Liver (tissue), 9 donors: ENCODE measurements around the gene CSMD2. TPM values are rescaled to one million over a fixed set of nuclear protein-coding genes. Genes with fewer than 3 reads are reported as not detected.

Experiments used
- DNase-seq: peaks from one replicate; pipeline ENCODE4 v3.0.0-alpha.2; 2017; ENCODE audit warnings: low spot score
- H3K27ac ChIP-seq, 2 donors: one replicate each; pipeline ENCODE4 v1.7.0; 2013; ENCODE audit warnings: inconsistent platforms in 2 of 2, low read length in 2 of 2, control low read depth in 1 of 2, low read depth in 1 of 2, mild to moderate bottlenecking in 1 of 2
- H3K27me3 ChIP-seq, 4 donors: one replicate each; pipeline versions ENCODE4 v1.6.1 to v1.7.0; 2013; ENCODE audit warnings: low read length in 3 of 4, inconsistent platforms in 1 of 4, mild to moderate bottlenecking in 1 of 4, moderate library complexity in 1 of 4; ENCODE audit not compliant: control insufficient read depth in 4 of 4, insufficient read depth in 4 of 4
- H3K36me3 ChIP-seq, 4 donors: one replicate each; pipeline versions ENCODE4 v1.6.1 to v1.7.0; 2013; ENCODE audit warnings: low read length in 3 of 4, mild to moderate bottlenecking in 3 of 4, low read depth in 1 of 4, moderate library complexity in 1 of 4; ENCODE audit not compliant: control insufficient read depth in 4 of 4, insufficient read depth in 3 of 4
- H3K4me1 ChIP-seq, 4 donors: one replicate each; pipeline versions ENCODE4 v1.6.1 to v1.7.0; 2013; ENCODE audit warnings: low read length in 3 of 4, mild to moderate bottlenecking in 3 of 4, moderate library complexity in 1 of 4; ENCODE audit not compliant: control insufficient read depth in 4 of 4, insufficient read depth in 4 of 4
- H3K4me3 ChIP-seq, 3 donors: one replicate each; pipeline versions ENCODE4 v1.6.1 to v1.7.0; 2013; ENCODE audit warnings: low read length in 3 of 3, control low read depth in 1 of 3, low read depth in 1 of 3, mild to moderate bottlenecking in 1 of 3
- H3K9ac ChIP-seq, 2 donors: one replicate each; pipeline ENCODE4 v1.7.0; 2013; ENCODE audit warnings: low read length in 2 of 2, mild to moderate bottlenecking in 2 of 2, moderate library complexity in 2 of 2, control low read depth in 1 of 2, low read depth in 1 of 2
- H3K9me3 ChIP-seq, 4 donors: one replicate each; pipeline versions ENCODE4 v1.6.1 to v1.7.0; 2013; ENCODE audit warnings: low read length in 3 of 4; ENCODE audit not compliant: control insufficient read depth in 4 of 4
- FOXA1 ChIP-seq: IDR thresholded peaks from 2 replicates; pipeline ENCODE4 v1.6.1; 2016; ENCODE audit warnings: antibody characterized with exemption
- FOXA2 ChIP-seq: IDR thresholded peaks from 2 replicates; pipeline ENCODE4 v1.6.1; 2016; ENCODE audit warnings: antibody characterized with exemption
- GABPA ChIP-seq, 2 donors: IDR thresholded peaks in 1 of 2; conservative IDR thresholded peaks in 1 of 2; 2 replicates each; pipeline ENCODE4 v1.6.1; 2016; ENCODE audit warnings: antibody characterized with exemption in 2 of 2, mild to moderate bottlenecking in 1 of 2, moderate library complexity in 1 of 2
- HNF4A ChIP-seq, 2 donors: conservative IDR thresholded peaks; 2 replicates each; pipeline ENCODE4 v1.6.1; 2016; ENCODE audit warnings: antibody characterized with exemption in 2 of 2, mild to moderate bottlenecking in 2 of 2
- HNF4G ChIP-seq: IDR thresholded peaks from 2 replicates; pipeline ENCODE4 v1.6.1; 2016; ENCODE audit warnings: antibody characterized with exemption
- MAX ChIP-seq: IDR thresholded peaks from 2 replicates; pipeline ENCODE4 v1.6.1; 2016; ENCODE audit warnings: antibody characterized with exemption
- RAD21 ChIP-seq, 2 donors: IDR thresholded peaks; 2 replicates each; pipeline ENCODE4 v1.6.1; 2016; ENCODE audit warnings: antibody characterized with exemption in 2 of 2, mild to moderate bottlenecking in 2 of 2
- RXRA ChIP-seq, 2 donors: IDR thresholded peaks; 2 replicates each; pipeline ENCODE4 v1.6.1; 2017 to 2018; ENCODE audit warnings: antibody characterized with exemption in 2 of 2, mild to moderate bottlenecking in 1 of 2
- SP1 ChIP-seq: IDR thresholded peaks from 2 replicates; pipeline ENCODE4 v1.6.1; 2018; ENCODE audit warnings: antibody characterized with exemption, mild to moderate bottlenecking
- TAF1 ChIP-seq: conservative IDR thresholded peaks from 2 replicates; pipeline ENCODE4 v1.6.1; 2016; ENCODE audit warnings: antibody characterized with exemption, mild to moderate bottlenecking
- YY1 ChIP-seq: IDR thresholded peaks from 2 replicates; pipeline ENCODE4 v1.6.1; 2016; ENCODE audit warnings: antibody characterized with exemption, mild to moderate bottlenecking
- WGBS: extraction: QIAGEN DNeasy Blood & Tissue Kit; methylation state at CpG from one replicate; pipeline ENCODE4 v1.1.7; 2013; 5-methylcytosine and 5-hydroxymethylcytosine counted together
- polyA plus RNA-seq, 2 donors: library from polyadenylated mRNA; stranded (reverse) in 1 of 2; unstranded in 1 of 2; fragments of 200-250 nt in 1 of 2; fragments of >200 nt in 1 of 2; fragmentation: Nextera tagmentation in 1 of 2; extraction: Ambion mirVana in 1 of 2; gene quantifications; one replicate each; pipeline versions ENCODE4 v1.2.1 to v1.2.3, GENCODE V29; 2013 to 2015
- total RNA-seq, 2 donors: library from RNA; depleted of rRNA; stranded (reverse); fragments of >200 nt; gene quantifications; one replicate each; pipeline ENCODE4 v1.2.3, GENCODE V29; 2014
- TF ChIP-seq, protein P1 (sequence below): IDR thresholded peaks from 2 replicates; pipeline ENCODE4 v1.6.1; 2016; ENCODE audit warnings: antibody characterized with exemption
- TF ChIP-seq, protein P2 (sequence below): IDR thresholded peaks from 2 replicates; pipeline ENCODE4 v1.6.1; 2016; ENCODE audit warnings: antibody characterized with exemption, mild to moderate bottlenecking
- TF ChIP-seq, protein P3 (sequence below): IDR thresholded peaks from 2 replicates; pipeline ENCODE4 v1.6.1; 2016; ENCODE audit warnings: antibody characterized with exemption
- TF ChIP-seq, protein P4 (sequence below): fragments of 150-350 bp; IDR thresholded peaks from 2 replicates; pipeline ENCODE4 v1.5.1; 2017; ENCODE audit warnings: improper control_type of control experiment, low read depth, low read length; ENCODE audit not compliant: missing input control
- donor health status: healthy.
- donor health status: healthy.
- donor health status: healthy.
- donor health status: healthy.
- donor health status: healthy.

Gene CSMD2
- total and polyA plus RNA-seq, 4 donors: 0.08 to 0.09 TPM; not detected in 2

DNA sequence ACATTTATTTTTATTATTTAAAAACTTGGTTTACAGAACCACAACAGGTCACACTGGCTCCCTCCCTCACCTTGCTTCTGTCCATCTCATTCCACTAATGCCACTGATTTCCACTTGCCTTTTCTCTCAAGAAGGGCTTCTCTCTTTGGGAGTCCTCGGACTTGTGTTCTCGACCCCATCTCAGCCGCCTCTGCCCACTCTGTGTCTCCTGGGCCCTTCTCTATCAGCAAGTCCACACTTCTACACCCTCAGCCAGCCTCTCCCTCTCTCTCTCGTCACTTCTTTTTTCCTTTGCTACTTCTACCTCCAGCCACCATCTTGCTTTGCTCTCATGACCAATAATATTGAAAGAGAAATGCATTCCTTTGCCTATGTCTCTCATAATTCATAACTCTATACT is 171.7 kb downstream of the CSMD2 start:
- Histone ChIP-seq H3K4me3 (no peak overlapping the region), H3K4me1 (no peaks in the 10 kb centered on the region), H3K36me3 (no peaks in the 10 kb centered on the region), H3K9ac (no peak overlapping the region), H3K9me3 (no peaks in the 10 kb centered on the region), H3K27ac (no peak overlapping the region), H3K27me3 (peaks cover 0 to 3% (median 0%) of the 10 kb centered on the region in 4 donors)
- TF ChIP-seq HNF4A (conservative IDR thresholded peaks at IDR 0.05) (no peak), TAF1 (no peak), HNF4G (no peak), YY1 (no peak), FOXA2 (no peak), MAX (no peak)
- TF ChIP-seq, protein P1, sequence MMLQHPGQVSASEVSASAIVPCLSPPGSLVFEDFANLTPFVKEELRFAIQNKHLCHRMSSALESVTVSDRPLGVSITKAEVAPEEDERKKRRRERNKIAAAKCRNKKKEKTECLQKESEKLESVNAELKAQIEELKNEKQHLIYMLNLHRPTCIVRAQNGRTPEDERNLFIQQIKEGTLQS: no peak
- TF ChIP-seq, protein P2, sequence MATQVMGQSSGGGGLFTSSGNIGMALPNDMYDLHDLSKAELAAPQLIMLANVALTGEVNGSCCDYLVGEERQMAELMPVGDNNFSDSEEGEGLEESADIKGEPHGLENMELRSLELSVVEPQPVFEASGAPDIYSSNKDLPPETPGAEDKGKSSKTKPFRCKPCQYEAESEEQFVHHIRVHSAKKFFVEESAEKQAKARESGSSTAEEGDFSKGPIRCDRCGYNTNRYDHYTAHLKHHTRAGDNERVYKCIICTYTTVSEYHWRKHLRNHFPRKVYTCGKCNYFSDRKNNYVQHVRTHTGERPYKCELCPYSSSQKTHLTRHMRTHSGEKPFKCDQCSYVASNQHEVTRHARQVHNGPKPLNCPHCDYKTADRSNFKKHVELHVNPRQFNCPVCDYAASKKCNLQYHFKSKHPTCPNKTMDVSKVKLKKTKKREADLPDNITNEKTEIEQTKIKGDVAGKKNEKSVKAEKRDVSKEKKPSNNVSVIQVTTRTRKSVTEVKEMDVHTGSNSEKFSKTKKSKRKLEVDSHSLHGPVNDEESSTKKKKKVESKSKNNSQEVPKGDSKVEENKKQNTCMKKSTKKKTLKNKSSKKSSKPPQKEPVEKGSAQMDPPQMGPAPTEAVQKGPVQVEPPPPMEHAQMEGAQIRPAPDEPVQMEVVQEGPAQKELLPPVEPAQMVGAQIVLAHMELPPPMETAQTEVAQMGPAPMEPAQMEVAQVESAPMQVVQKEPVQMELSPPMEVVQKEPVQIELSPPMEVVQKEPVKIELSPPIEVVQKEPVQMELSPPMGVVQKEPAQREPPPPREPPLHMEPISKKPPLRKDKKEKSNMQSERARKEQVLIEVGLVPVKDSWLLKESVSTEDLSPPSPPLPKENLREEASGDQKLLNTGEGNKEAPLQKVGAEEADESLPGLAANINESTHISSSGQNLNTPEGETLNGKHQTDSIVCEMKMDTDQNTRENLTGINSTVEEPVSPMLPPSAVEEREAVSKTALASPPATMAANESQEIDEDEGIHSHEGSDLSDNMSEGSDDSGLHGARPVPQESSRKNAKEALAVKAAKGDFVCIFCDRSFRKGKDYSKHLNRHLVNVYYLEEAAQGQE: no peak
- no peak for DNase-seq
- 89% methylated on average over 4 of the region's 4 CpGs for WGBS

DNA sequence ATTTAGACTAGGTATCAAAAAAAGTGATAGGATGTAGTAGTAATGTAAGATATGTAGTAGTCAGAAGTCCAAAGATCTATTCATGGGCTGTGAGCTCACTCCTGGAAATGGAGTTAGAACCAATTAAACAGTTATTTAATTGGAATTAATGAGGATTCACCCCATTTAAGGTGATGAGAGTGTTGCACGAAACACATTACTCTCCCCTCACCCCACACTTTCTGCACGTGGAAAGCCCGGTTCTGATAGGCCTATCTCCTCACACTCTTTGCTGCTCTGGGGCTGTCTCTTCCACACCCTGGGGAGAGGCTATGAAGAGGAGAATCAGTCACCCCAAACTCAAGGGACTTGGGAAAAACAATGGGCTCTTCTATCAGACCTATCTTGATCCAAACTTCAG is 174.7 kb downstream of the CSMD2 start:
- no peaks in the 10 kb centered on the region for H3K27me3 ChIP-seq
- WGBS: 86% methylated on average over 3 of the region's 3 CpGs
- no peak for DNase-seq
- no peaks in the 10 kb centered on the region for H3K9me3 ChIP-seq
- no peaks in the 10 kb centered on the region for H3K36me3 ChIP-seq
- no peak overlapping the region for H3K27ac ChIP-seq
- no peaks in the 10 kb centered on the region for H3K4me1 ChIP-seq
- TF ChIP-seq HNF4A (conservative IDR thresholded peaks at IDR 0.05) (no peak), RAD21 (IDR thresholded peaks at IDR 0.05) (no peak)
- TF ChIP-seq, protein P3, sequence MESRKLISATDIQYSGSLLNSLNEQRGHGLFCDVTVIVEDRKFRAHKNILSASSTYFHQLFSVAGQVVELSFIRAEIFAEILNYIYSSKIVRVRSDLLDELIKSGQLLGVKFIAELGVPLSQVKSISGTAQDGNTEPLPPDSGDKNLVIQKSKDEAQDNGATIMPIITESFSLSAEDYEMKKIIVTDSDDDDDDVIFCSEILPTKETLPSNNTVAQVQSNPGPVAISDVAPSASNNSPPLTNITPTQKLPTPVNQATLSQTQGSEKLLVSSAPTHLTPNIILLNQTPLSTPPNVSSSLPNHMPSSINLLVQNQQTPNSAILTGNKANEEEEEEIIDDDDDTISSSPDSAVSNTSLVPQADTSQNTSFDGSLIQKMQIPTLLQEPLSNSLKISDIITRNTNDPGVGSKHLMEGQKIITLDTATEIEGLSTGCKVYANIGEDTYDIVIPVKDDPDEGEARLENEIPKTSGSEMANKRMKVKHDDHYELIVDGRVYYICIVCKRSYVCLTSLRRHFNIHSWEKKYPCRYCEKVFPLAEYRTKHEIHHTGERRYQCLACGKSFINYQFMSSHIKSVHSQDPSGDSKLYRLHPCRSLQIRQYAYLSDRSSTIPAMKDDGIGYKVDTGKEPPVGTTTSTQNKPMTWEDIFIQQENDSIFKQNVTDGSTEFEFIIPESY: no peak
- TF ChIP-seq, protein P1: no peak
- H3K9ac ChIP-seq: no peak overlapping the region
- no peak overlapping the region for H3K4me3 ChIP-seq

- Histone ChIP-seq H3K9ac (no peak overlapping the region), H3K4me1 (no peaks in the 10 kb centered on the region), H3K27me3 (no peaks in the 10 kb centered on the region), H3K27ac (no peak overlapping the region), H3K4me3 (no peak overlapping the region), H3K9me3 (no peaks in the 10 kb centered on the region), H3K36me3 (no peaks in the 10 kb centered on the region)
- no peak for DNase-seq
- 69% methylated on average over 3 of the region's 3 CpGs for WGBS
- TF ChIP-seq GABPA (IDR thresholded peaks at IDR 0.05 in 1 of 2, conservative IDR thresholded peaks at IDR 0.05 in 1 of 2) (no peak), SP1 (no peak), FOXA1 (no peak), YY1 (no peak), TAF1 (no peak), RXRA (IDR thresholded peaks at IDR 0.05) (no peak), HNF4G (no peak), RAD21 (IDR thresholded peaks at IDR 0.05) (no peak)
- TF ChIP-seq, protein P1: no peak
- TF ChIP-seq, protein P2: no peak
- TF ChIP-seq, protein P4, sequence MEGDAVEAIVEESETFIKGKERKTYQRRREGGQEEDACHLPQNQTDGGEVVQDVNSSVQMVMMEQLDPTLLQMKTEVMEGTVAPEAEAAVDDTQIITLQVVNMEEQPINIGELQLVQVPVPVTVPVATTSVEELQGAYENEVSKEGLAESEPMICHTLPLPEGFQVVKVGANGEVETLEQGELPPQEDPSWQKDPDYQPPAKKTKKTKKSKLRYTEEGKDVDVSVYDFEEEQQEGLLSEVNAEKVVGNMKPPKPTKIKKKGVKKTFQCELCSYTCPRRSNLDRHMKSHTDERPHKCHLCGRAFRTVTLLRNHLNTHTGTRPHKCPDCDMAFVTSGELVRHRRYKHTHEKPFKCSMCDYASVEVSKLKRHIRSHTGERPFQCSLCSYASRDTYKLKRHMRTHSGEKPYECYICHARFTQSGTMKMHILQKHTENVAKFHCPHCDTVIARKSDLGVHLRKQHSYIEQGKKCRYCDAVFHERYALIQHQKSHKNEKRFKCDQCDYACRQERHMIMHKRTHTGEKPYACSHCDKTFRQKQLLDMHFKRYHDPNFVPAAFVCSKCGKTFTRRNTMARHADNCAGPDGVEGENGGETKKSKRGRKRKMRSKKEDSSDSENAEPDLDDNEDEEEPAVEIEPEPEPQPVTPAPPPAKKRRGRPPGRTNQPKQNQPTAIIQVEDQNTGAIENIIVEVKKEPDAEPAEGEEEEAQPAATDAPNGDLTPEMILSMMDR: no peak
Observed at GRCh38 chr1:33988161-33988560, 176.9 kb downstream of the CSMD2 start.
